GM12892 (cell line): Measurements from ENCODE around the gene TMX1.

Source experiments
- POLR2A ChIP-seq: IDR thresholded peaks from 2 replicates; pipeline ENCODE4 v1.6.1; 2011; ENCODE audit warnings: low read depth, low read length, control low read depth
- POLR2AphosphoS5 ChIP-seq: IDR thresholded peaks from 2 replicates; pipeline ENCODE4 v1.6.1; 2011; ENCODE audit warnings: low read depth, low read length, control low read depth
- TAF1 ChIP-seq: IDR thresholded peaks from 2 replicates; pipeline ENCODE4 v1.6.1; 2011; ENCODE audit warnings: low read depth, mild to moderate bottlenecking, control low read depth, low read length, borderline replicate concordance

GRCh38 chr14:51305751-51306150, 65.7 kb downstream of the TMX1 start:
- no peak for TF ChIP-seq TAF1
- no peak for TF ChIP-seq POLR2A
- no peak for TF ChIP-seq POLR2AphosphoS5
